H1 (cell line): ENCODE measurements around the gene C19orf12. TPM values are rescaled to one million over a fixed set of nuclear protein-coding genes. Genes with fewer than 3 reads are reported as not detected.
"Not testable (repeated sequence)": the region's sequence is repeated elsewhere in the genome, so short reads cannot be mapped to it uniquely, and the experiment has no call there.

ENCODE experiments used
- CTCF ChIA-PET: fragments of 300-600 bp; sonication (Branson Sonifier 250); formaldehyde crosslinking; loops from one replicate; lab custom pipeline; 2021; ENCODE audit not compliant: partially characterized antibody; lab: Charles Lee
- POLR2A ChIA-PET: fragments of 300-600 bp; sonication (Branson Sonifier 250); formaldehyde crosslinking; loops from one replicate; lab custom pipeline; 2021; ENCODE audit warnings: inconsistent platforms; ENCODE audit not compliant: partially characterized antibody; lab: Charles Lee
- DNase-seq, 2 experiments: peaks; one replicate each; pipeline versions ENCODE4 v3.0.0 to v3.0.0-alpha.2; 2010 to 2022; ENCODE audit warnings: low spot score in 2 of 2, low read depth in 1 of 2, mixed read lengths in 1 of 2
- FAIRE-seq: peaks from 2 replicates; lab custom pipeline; 2011; peaks lifted over from hg19 to GRCh38; lab: Jason Lieb, UNC
- H2AFZ ChIP-seq: 2 replicates; pipeline ENCODE4 v1.8.1; 2012; ENCODE audit warnings: low read length, inconsistent platforms
- H2AK5ac ChIP-seq: 2 replicates; pipeline ENCODE4 v1.6.1; 2013; ENCODE audit warnings: low read depth, low read length
- H2BK120ac ChIP-seq: replicated peaks from 2 replicates; pipeline ENCODE3; 2013; ENCODE audit warnings: low read depth, low read length, inconsistent platforms
- H2BK12ac ChIP-seq: 2 replicates; pipeline ENCODE4 v1.6.1; 2013; ENCODE audit warnings: low read depth, low read length
- H2BK15ac ChIP-seq: 2 replicates; pipeline ENCODE4 v1.6.1; 2013; ENCODE audit warnings: low read length
- H2BK20ac ChIP-seq: 2 replicates; pipeline ENCODE4 v1.6.1; 2013; ENCODE audit warnings: low read length
- H2BK5ac ChIP-seq: 2 replicates; pipeline ENCODE4 v1.6.1; 2013; ENCODE audit warnings: low read depth, low read length
- H3K14ac ChIP-seq: 2 replicates; pipeline ENCODE4 v1.6.1; 2013; ENCODE audit warnings: inconsistent platforms; ENCODE audit not compliant: insufficient read length
- H3K18ac ChIP-seq: 2 replicates; pipeline ENCODE4 v1.6.1; 2013; ENCODE audit warnings: low read length; ENCODE audit errors: extremely low read depth
- H3K23ac ChIP-seq: 2 replicates; pipeline ENCODE4 v1.6.1; 2013; ENCODE audit warnings: inconsistent platforms; ENCODE audit not compliant: insufficient read length
- H3K23me2 ChIP-seq: 2 replicates; pipeline ENCODE4 v1.6.1; 2013; ENCODE audit warnings: low read depth, low read length
- H3K27ac ChIP-seq: 2 replicates; pipeline ENCODE4 v1.6.1; 2011; ENCODE audit warnings: low read depth, low read length, inconsistent platforms
- H3K27me3 ChIP-seq, 4 experiments: replicated peaks in 1 of 4; 1 replicate in 1 of 4; 2 replicates in 3 of 4; pipeline versions ENCODE4 v1.6.1 to v1.8.1; 2011 to 2013; ENCODE audit warnings: low read length in 3 of 4, mild to moderate bottlenecking in 3 of 4, inconsistent platforms in 2 of 4, mixed read lengths in 2 of 4, moderate library complexity in 1 of 4; ENCODE audit not compliant: control insufficient read depth in 3 of 4, insufficient read depth in 3 of 4; ENCODE audit errors: extremely low read depth in 1 of 4
- H3K36me3 ChIP-seq, 4 experiments: 2 replicates each; pipeline versions ENCODE4 v1.6.1 to v1.8.1; 2011 to 2013; ENCODE audit warnings: mild to moderate bottlenecking in 4 of 4, low read length in 3 of 4, moderate library complexity in 2 of 4, control low read depth in 1 of 4, inconsistent platforms in 1 of 4; ENCODE audit not compliant: insufficient read depth in 4 of 4, control insufficient read depth in 2 of 4
- H3K4ac ChIP-seq: replicated peaks from 2 replicates; pipeline ENCODE3; 2013; ENCODE audit warnings: low read length, low read depth, mixed read lengths, inconsistent platforms; ENCODE audit not compliant: insufficient read length
- H3K4me1 ChIP-seq, 4 experiments: replicated peaks in 1 of 4; 1 replicate in 1 of 4; 2 replicates in 3 of 4; pipeline versions ENCODE4 v1.6.1 to v1.8.1; 2011 to 2013; ENCODE audit warnings: low read length in 3 of 4, inconsistent platforms in 2 of 4, mixed read lengths in 1 of 4; ENCODE audit not compliant: insufficient read depth in 4 of 4, control insufficient read depth in 3 of 4
- H3K4me2 ChIP-seq, 2 experiments: 2 replicates each; pipeline versions ENCODE4 v1.6.1 to v1.8.1; 2011 to 2013; ENCODE audit warnings: low read depth in 2 of 2, low read length in 2 of 2, control low read depth in 1 of 2, inconsistent platforms in 1 of 2, mild to moderate bottlenecking in 1 of 2; ENCODE audit not compliant: insufficient read depth in 1 of 2
- H3K4me3 ChIP-seq, 4 experiments: fragments of 200-600, 300-600 bp in 1 of 4; sonication (generic), shearing (Covaris generic), sonication (Bioruptor Twin) in 1 of 4; 2 replicates each; pipeline versions ENCODE4 v1.5.1 to v1.8.1; 2011 to 2016; ENCODE audit warnings: low read length in 4 of 4, low read depth in 3 of 4, control low read depth in 2 of 4, inconsistent platforms in 2 of 4, mild to moderate bottlenecking in 2 of 4, mixed read lengths in 1 of 4, moderate library complexity in 1 of 4; ENCODE audit not compliant: insufficient read depth in 2 of 4; ENCODE audit errors: extremely low read depth in 1 of 4
- H3K56ac ChIP-seq: replicated peaks from 2 replicates; pipeline ENCODE3; 2013; ENCODE audit warnings: low read depth, mild to moderate bottlenecking, mixed read lengths, low read length, inconsistent platforms; ENCODE audit not compliant: insufficient read length
- H3K79me1 ChIP-seq: 2 replicates; pipeline ENCODE4 v1.6.1; 2013; ENCODE audit warnings: low read depth, low read length, control low read depth
- H3K79me2 ChIP-seq, 2 experiments: 2 replicates each; pipeline versions ENCODE4 v1.6.1 to v1.8.1; 2012 to 2013; ENCODE audit warnings: low read length in 2 of 2, mild to moderate bottlenecking in 2 of 2, inconsistent platforms in 1 of 2; ENCODE audit not compliant: insufficient read depth in 2 of 2, control insufficient read depth in 1 of 2
- H3K9ac ChIP-seq, 4 experiments: replicated peaks in 1 of 4; 1 replicate in 1 of 4; 2 replicates in 3 of 4; pipeline versions ENCODE4 v1.6.1 to v1.8.1; 2011 to 2013; ENCODE audit warnings: low read depth in 3 of 4, low read length in 3 of 4, control low read depth in 2 of 4, mild to moderate bottlenecking in 2 of 4, moderate library complexity in 2 of 4, inconsistent platforms in 1 of 4; ENCODE audit errors: extremely low read depth in 1 of 4
- H3K9me3 ChIP-seq, 2 experiments: 2 replicates each; pipeline versions ENCODE4 v1.6.1 to v1.8.1; 2012 to 2013; ENCODE audit warnings: mild to moderate bottlenecking in 2 of 2, moderate library complexity in 2 of 2, control low read depth in 1 of 2, inconsistent platforms in 1 of 2, low read depth in 1 of 2, low read length in 1 of 2, mixed read lengths in 1 of 2; ENCODE audit not compliant: insufficient read depth in 2 of 2
- H4K20me1 ChIP-seq, 2 experiments: replicated peaks in 1 of 2; 2 replicates each; pipeline versions ENCODE3 to v1.8.1; 2011 to 2013; ENCODE audit warnings: inconsistent platforms in 2 of 2, low read length in 2 of 2, mild to moderate bottlenecking in 1 of 2; ENCODE audit not compliant: insufficient read depth in 2 of 2, control insufficient read depth in 1 of 2
- H4K5ac ChIP-seq: 2 replicates; pipeline ENCODE4 v1.6.1; 2013; ENCODE audit warnings: low read length, low read depth, mixed read lengths, inconsistent platforms; ENCODE audit not compliant: insufficient read length
- H4K8ac ChIP-seq: 2 replicates; pipeline ENCODE4 v1.8.0; 2013; ENCODE audit warnings: mild to moderate bottlenecking, moderate library complexity, low read length, inconsistent platforms; ENCODE audit not compliant: insufficient read depth; ENCODE audit errors: extremely low read depth
- H4K91ac ChIP-seq: replicated peaks from 2 replicates; pipeline ENCODE3; 2013; ENCODE audit warnings: low read length, mixed read lengths, inconsistent platforms; ENCODE audit not compliant: insufficient read length
- WGBS, 2 experiments: shearing (Covaris generic) in 1 of 2; methylation state at CpG; one replicate each; pipeline versions ENCODE4 v1.1.6 to v1.1.7; 2013 to 2015; ENCODE audit warnings: low lambda C conversion rate in 2 of 2, mixed read lengths in 2 of 2, inconsistent platforms in 1 of 2, low coverage in 1 of 2, missing lambda C conversion rate in 1 of 2; ENCODE audit not compliant: insufficient replicate concordance in 2 of 2, insufficient coverage in 1 of 2, insufficient read length in 1 of 2; ENCODE audit errors: extremely low coverage in 1 of 2, missing lambda C conversion rate in 1 of 2; 5-methylcytosine and 5-hydroxymethylcytosine counted together
- polyA plus RNA-seq, 7 experiments: library from polyadenylated mRNA; depleted of rRNA in 3 of 7; stranded (reverse) in 5 of 7; unstranded in 2 of 7; fragments of >200 nt in 5 of 7; fragments of 200-250 nt in 2 of 7; gene quantifications; 1 replicate in 5 of 7; 2 replicates in 1 of 7; 4 replicates in 1 of 7; pipeline versions ENCODE4 v1.2.1 to v1.2.3, GENCODE V29; 2011 to 2013; ENCODE audit warnings: missing spikeins in 2 of 7, mixed read lengths in 2 of 7
- total RNA-seq: library from RNA; stranded (reverse); fragmentation: NEBNext Ultra II Directional; extraction: Animal tissue kit (Norgen Biotek cat#: 25700); gene quantifications from 2 replicates; pipeline ENCODE4 v1.2.1, GENCODE V29; 2021

Gene C19orf12
- total and polyA plus RNA-seq, 2 of the 8 experiments (the other 6 are each of a cell fraction or from before 2014, with no cell fraction given), result 10.7 to 11.9 TPM

DNA sequence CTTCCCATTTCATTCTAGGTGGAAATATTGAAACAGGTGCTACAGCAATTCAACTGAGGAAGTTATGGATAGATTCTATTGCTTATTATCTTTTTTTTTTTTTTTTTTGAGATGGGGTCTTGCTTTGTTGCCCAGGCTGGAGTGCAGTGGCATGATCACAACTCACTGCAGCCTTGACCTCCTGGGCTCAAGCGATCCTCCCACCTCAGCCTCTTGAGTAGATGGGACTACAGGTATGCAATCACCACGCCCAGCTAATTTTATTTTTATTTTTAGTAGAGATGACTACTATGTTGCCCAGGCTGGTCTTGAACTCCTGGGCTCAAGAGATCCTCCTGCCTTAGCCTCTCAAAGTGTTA, 5.6 kb downstream of the C19orf12 start:
- H2BK5ac ChIP-seq, H3K9me3 ChIP-seq, H3K79me1 ChIP-seq, H2BK120ac ChIP-seq, H2AK5ac ChIP-seq, POLR2A ChIA-PET, H3K56ac ChIP-seq, H3K4ac ChIP-seq, H3K23me2 ChIP-seq, H4K20me1 ChIP-seq, H3K27me3 ChIP-seq, H3K4me3 ChIP-seq, H2BK12ac ChIP-seq, H3K79me2 ChIP-seq, H4K91ac ChIP-seq, H2AFZ ChIP-seq, H2BK15ac ChIP-seq, DNase-seq, H3K36me3 ChIP-seq, H3K23ac ChIP-seq, H4K5ac ChIP-seq, FAIRE-seq, H2BK20ac ChIP-seq, H3K9ac ChIP-seq, H4K8ac ChIP-seq, H3K18ac ChIP-seq, H3K14ac ChIP-seq, H3K4me1 ChIP-seq, H3K4me2 ChIP-seq, H3K27ac ChIP-seq: not testable (repeated sequence)
- WGBS, 2 experiments, result 88% methylated on average over 2 of the region's 2 CpGs; no CpG with 5 or more reads in 1 of the 2 experiments
- CTCF ChIA-PET, result interaction anchor here (0.9 to 2.4 kb wide), 4 partner anchors 15 to 99 kb away, joined by 3 to 9 read pairs (median 3); no protein-coding TSS in a partner anchor
